Ishikawa (cell line): Measurements from ENCODE around the gene TMX4.

Experiments
- CREB1 ChIP-seq: IDR thresholded peaks from 2 replicates; pipeline ENCODE4 v1.6.1; 2012; ENCODE audit warnings: low read depth
- TEAD4 ChIP-seq: IDR thresholded peaks from 2 replicates; pipeline ENCODE4 v1.6.1; 2012
- TF ChIP-seq, protein P1 (sequence below): IDR thresholded peaks from 2 replicates; pipeline ENCODE4 v1.6.1; 2012
- TF ChIP-seq, protein P2 (sequence below): IDR thresholded peaks from 2 replicates; pipeline ENCODE4 v1.6.1; 2012
- TF ChIP-seq, protein P3 (sequence below): IDR thresholded peaks from 2 replicates; pipeline ENCODE4 v1.6.1; 2012; ENCODE audit warnings: low read depth, mild to moderate bottlenecking

DNA sequence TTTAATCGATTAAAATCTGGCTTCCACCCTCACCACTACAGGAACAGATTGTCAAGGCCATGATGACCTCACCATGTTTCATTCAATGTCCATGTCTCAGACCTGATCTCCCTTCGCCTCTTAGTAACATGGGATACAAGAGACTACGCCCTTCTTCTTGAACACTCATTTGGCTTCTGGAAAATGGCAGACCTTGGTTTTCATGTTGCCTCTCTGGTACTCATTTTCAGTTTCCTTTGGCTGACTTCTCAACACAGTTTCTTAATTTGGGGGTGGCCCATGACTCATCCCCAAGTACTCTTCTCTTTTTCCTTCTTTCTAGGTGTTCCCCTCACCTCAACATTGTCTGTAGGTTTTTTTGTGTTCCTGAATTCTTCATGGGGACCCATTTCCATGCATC is 22.7 kb downstream of the TMX4 start:
- TF ChIP-seq, protein P1, sequence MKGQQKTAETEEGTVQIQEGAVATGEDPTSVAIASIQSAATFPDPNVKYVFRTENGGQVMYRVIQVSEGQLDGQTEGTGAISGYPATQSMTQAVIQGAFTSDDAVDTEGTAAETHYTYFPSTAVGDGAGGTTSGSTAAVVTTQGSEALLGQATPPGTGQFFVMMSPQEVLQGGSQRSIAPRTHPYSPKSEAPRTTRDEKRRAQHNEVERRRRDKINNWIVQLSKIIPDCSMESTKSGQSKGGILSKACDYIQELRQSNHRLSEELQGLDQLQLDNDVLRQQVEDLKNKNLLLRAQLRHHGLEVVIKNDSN = no peak
- TF ChIP-seq, protein P2, sequence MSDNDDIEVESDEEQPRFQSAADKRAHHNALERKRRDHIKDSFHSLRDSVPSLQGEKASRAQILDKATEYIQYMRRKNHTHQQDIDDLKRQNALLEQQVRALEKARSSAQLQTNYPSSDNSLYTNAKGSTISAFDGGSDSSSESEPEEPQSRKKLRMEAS = no peak
- no peak for TF ChIP-seq CREB1
- TF ChIP-seq TEAD4 = no peak
- TF ChIP-seq, protein P3, sequence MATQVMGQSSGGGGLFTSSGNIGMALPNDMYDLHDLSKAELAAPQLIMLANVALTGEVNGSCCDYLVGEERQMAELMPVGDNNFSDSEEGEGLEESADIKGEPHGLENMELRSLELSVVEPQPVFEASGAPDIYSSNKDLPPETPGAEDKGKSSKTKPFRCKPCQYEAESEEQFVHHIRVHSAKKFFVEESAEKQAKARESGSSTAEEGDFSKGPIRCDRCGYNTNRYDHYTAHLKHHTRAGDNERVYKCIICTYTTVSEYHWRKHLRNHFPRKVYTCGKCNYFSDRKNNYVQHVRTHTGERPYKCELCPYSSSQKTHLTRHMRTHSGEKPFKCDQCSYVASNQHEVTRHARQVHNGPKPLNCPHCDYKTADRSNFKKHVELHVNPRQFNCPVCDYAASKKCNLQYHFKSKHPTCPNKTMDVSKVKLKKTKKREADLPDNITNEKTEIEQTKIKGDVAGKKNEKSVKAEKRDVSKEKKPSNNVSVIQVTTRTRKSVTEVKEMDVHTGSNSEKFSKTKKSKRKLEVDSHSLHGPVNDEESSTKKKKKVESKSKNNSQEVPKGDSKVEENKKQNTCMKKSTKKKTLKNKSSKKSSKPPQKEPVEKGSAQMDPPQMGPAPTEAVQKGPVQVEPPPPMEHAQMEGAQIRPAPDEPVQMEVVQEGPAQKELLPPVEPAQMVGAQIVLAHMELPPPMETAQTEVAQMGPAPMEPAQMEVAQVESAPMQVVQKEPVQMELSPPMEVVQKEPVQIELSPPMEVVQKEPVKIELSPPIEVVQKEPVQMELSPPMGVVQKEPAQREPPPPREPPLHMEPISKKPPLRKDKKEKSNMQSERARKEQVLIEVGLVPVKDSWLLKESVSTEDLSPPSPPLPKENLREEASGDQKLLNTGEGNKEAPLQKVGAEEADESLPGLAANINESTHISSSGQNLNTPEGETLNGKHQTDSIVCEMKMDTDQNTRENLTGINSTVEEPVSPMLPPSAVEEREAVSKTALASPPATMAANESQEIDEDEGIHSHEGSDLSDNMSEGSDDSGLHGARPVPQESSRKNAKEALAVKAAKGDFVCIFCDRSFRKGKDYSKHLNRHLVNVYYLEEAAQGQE = no peak
